Neural cell (in vitro differentiated cells): ENCODE measurements around the gene SLFN14. TPM values are rescaled to one million over a fixed set of nuclear protein-coding genes. Genes with fewer than 3 reads are reported as not detected.
A peak's percentile ranks its signal among the peaks of the same experiment; 100 is the strongest.

ENCODE experiments used
- H2AFZ ChIP-seq: fragments of 200-600, 300-800 bp; sonication (generic), shearing (Covaris generic); 2 replicates; pipeline ENCODE4 v1.6.0; 2014; ENCODE audit warnings: low read depth, mild to moderate bottlenecking, antibody characterized with exemption, low read length, moderate library complexity
- H3F3A ChIP-seq: fragments of 200-600 bp; shearing (Covaris generic); 2 replicates; pipeline ENCODE4 v1.6.1; 2016; ENCODE audit warnings: mild to moderate bottlenecking, moderate library complexity, mixed read lengths, antibody characterized with exemption, low read length; ENCODE audit not compliant: insufficient read depth, poor library complexity, severe bottlenecking
- H3K27ac ChIP-seq: fragments of 200-600, 300-800 bp; sonication (generic), shearing (Covaris generic); 2 replicates; pipeline ENCODE4 v1.5.1; 2014; ENCODE audit warnings: mild to moderate bottlenecking, low read length, moderate library complexity
- H3K27me3 ChIP-seq: fragments of 300-800, 200-600 bp; sonication (generic), shearing (Covaris generic); 2 replicates; pipeline ENCODE4 v1.6.0; 2014; ENCODE audit warnings: mild to moderate bottlenecking, low read depth, low read length, moderate library complexity; ENCODE audit not compliant: insufficient read depth
- H3K36me3 ChIP-seq: fragments of 300-800, 200-600 bp; sonication (generic), shearing (Covaris generic); 2 replicates; pipeline ENCODE4 v1.5.1; 2014; ENCODE audit warnings: mild to moderate bottlenecking, antibody characterized with exemption, low read length, moderate library complexity; ENCODE audit not compliant: insufficient read depth
- H3K4me2 ChIP-seq: fragments of 300-800, 200-600 bp; sonication (generic), shearing (Covaris generic); 2 replicates; pipeline ENCODE4 v1.6.0; 2014; ENCODE audit warnings: mild to moderate bottlenecking, low read length
- H3K4me3 ChIP-seq: fragments of 300-800, 200-600 bp; sonication (generic), shearing (Covaris generic); 2 replicates; pipeline ENCODE4 v1.5.1; 2014; ENCODE audit warnings: mild to moderate bottlenecking, low read length, moderate library complexity
- H3K79me2 ChIP-seq: fragments of 200-600 bp; shearing (Covaris generic); replicated peaks from 2 replicates; pipeline ENCODE4 v1.6.0; 2014; ENCODE audit warnings: mild to moderate bottlenecking, low read length, moderate library complexity; ENCODE audit not compliant: insufficient read depth
- H3K9ac ChIP-seq: fragments of 300-800, 200-600 bp; sonication (generic), shearing (Covaris generic); 2 replicates; pipeline ENCODE4 v1.6.1; 2016; ENCODE audit warnings: mild to moderate bottlenecking, low read length, mixed read lengths
- H3K9me2 ChIP-seq: fragments of 200-600 bp; shearing (Covaris generic); 2 replicates; pipeline ENCODE4 v1.6.1; 2016; ENCODE audit warnings: mild to moderate bottlenecking, low read length, mixed read lengths; ENCODE audit not compliant: insufficient read depth
- H3K9me3 ChIP-seq: fragments of 200-600, 300-800 bp; sonication (generic), shearing (Covaris generic); 2 replicates; pipeline ENCODE4 v1.6.1; 2016; ENCODE audit warnings: mild to moderate bottlenecking, mixed run types, low read length, moderate library complexity, mixed read lengths
- H4K20me1 ChIP-seq: fragments of 200-600 bp; shearing (Covaris generic); 2 replicates; pipeline ENCODE4 v1.6.1; 2016; ENCODE audit warnings: mild to moderate bottlenecking, mixed run types; ENCODE audit not compliant: insufficient read depth
- EP300 ChIP-seq: fragments of 450-650 bp; conservative IDR thresholded peaks from 2 replicates; pipeline ENCODE4 v1.6.1; 2014; ENCODE audit warnings: antibody characterized with exemption, mild to moderate bottlenecking, moderate library complexity; ENCODE audit not compliant: poor library complexity, severe bottlenecking
- EZH2 ChIP-seq: fragments of 200-600, 300-800 bp; shearing (Covaris generic), sonication (generic); IDR thresholded peaks from 2 replicates; pipeline ENCODE4 v1.6.1; 2014; ENCODE audit warnings: antibody characterized with exemption, low read length, borderline replicate concordance, mild to moderate bottlenecking; ENCODE audit not compliant: insufficient read depth, poor library complexity, severe bottlenecking
- MXI1 ChIP-seq: fragments of 450-650 bp; conservative IDR thresholded peaks from 2 replicates; pipeline ENCODE4 v1.6.1; 2014; ENCODE audit warnings: antibody characterized with exemption, mild to moderate bottlenecking; ENCODE audit not compliant: poor library complexity, severe bottlenecking
- POLR2AphosphoS5 ChIP-seq: IDR thresholded peaks from 2 replicates; pipeline ENCODE4 v1.6.1; 2012
- RAD21 ChIP-seq: fragments of 450-650 bp; conservative IDR thresholded peaks from 2 replicates; pipeline ENCODE4 v1.6.1; 2014; ENCODE audit warnings: antibody characterized with exemption, mild to moderate bottlenecking, moderate library complexity
- SMC3 ChIP-seq: fragments of 450-650 bp; conservative IDR thresholded peaks from 2 replicates; pipeline ENCODE4 v1.6.1; 2014; ENCODE audit warnings: antibody characterized with exemption, mild to moderate bottlenecking, moderate library complexity; ENCODE audit not compliant: poor library complexity
- TAF1 ChIP-seq: IDR thresholded peaks from 2 replicates; pipeline ENCODE4 v1.6.1; 2012; ENCODE audit warnings: low read depth
- polyA plus RNA-seq: library from polyadenylated mRNA; depleted of rRNA; stranded (reverse); fragments of >200 nt; gene quantifications from 2 replicates; pipeline ENCODE4 v1.2.3, GENCODE V29; 2014
- TF ChIP-seq, protein P1 (sequence below): IDR thresholded peaks from 2 replicates; pipeline ENCODE4 v1.6.1; 2012; ENCODE audit warnings: borderline replicate concordance
- TF ChIP-seq, protein P2 (sequence below): fragments of 450-650 bp; IDR thresholded peaks from 2 replicates; pipeline ENCODE4 v1.5.1; 2014; ENCODE audit warnings: antibody characterized with exemption, mild to moderate bottlenecking, moderate library complexity; ENCODE audit not compliant: poor library complexity, severe bottlenecking

Gene SLFN14
- polyA plus RNA-seq, 1 donor from 2014 or later = not detected

DNA sequence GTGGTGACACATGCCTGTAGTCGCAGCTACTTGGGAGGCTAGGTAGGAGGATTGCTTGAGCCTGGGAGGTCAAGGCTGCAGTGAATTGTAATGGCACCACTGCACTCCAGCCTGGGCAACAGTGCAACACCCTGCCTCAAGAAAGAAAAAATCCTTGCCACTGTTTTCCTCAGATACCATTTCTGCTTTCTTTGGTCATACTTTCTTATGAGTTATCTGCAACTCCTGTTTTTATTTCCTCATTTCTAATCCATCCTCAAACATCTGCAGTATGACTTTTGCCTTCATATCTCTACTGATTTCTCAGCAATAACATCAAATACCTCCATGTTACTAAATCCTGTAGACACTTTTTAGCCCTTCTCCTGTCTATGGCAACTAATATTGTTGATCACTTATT lies 23.4 kb upstream of the SLFN14 start:
- Histone ChIP-seq H3K79me2 (peaks cover 14% of the 10 kb centered on the region), H3K36me3 (no peaks in the 10 kb centered on the region), H3F3A (peaks cover 4% of the 10 kb centered on the region), H4K20me1 (no peaks in the 10 kb centered on the region), H3K4me2 (no peak overlapping the region), H3K9me2 (no peaks in the 10 kb centered on the region), H3K27ac (no peak overlapping the region), H3K9ac (no peak overlapping the region), H2AFZ (no peak overlapping the region), H3K9me3 (no peaks in the 10 kb centered on the region), H3K4me3 (no peak overlapping the region), H3K27me3 (no peaks in the 10 kb centered on the region)
- no peak for TF ChIP-seq RAD21
- no peak for TF ChIP-seq POLR2AphosphoS5
- TF ChIP-seq EP300 = no peak
- TF ChIP-seq, protein P1, sequence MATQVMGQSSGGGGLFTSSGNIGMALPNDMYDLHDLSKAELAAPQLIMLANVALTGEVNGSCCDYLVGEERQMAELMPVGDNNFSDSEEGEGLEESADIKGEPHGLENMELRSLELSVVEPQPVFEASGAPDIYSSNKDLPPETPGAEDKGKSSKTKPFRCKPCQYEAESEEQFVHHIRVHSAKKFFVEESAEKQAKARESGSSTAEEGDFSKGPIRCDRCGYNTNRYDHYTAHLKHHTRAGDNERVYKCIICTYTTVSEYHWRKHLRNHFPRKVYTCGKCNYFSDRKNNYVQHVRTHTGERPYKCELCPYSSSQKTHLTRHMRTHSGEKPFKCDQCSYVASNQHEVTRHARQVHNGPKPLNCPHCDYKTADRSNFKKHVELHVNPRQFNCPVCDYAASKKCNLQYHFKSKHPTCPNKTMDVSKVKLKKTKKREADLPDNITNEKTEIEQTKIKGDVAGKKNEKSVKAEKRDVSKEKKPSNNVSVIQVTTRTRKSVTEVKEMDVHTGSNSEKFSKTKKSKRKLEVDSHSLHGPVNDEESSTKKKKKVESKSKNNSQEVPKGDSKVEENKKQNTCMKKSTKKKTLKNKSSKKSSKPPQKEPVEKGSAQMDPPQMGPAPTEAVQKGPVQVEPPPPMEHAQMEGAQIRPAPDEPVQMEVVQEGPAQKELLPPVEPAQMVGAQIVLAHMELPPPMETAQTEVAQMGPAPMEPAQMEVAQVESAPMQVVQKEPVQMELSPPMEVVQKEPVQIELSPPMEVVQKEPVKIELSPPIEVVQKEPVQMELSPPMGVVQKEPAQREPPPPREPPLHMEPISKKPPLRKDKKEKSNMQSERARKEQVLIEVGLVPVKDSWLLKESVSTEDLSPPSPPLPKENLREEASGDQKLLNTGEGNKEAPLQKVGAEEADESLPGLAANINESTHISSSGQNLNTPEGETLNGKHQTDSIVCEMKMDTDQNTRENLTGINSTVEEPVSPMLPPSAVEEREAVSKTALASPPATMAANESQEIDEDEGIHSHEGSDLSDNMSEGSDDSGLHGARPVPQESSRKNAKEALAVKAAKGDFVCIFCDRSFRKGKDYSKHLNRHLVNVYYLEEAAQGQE = no peak
- TF ChIP-seq TAF1 = no peak
- TF ChIP-seq SMC3 = no peak
- TF ChIP-seq EZH2 = no peak
- TF ChIP-seq, protein P2, sequence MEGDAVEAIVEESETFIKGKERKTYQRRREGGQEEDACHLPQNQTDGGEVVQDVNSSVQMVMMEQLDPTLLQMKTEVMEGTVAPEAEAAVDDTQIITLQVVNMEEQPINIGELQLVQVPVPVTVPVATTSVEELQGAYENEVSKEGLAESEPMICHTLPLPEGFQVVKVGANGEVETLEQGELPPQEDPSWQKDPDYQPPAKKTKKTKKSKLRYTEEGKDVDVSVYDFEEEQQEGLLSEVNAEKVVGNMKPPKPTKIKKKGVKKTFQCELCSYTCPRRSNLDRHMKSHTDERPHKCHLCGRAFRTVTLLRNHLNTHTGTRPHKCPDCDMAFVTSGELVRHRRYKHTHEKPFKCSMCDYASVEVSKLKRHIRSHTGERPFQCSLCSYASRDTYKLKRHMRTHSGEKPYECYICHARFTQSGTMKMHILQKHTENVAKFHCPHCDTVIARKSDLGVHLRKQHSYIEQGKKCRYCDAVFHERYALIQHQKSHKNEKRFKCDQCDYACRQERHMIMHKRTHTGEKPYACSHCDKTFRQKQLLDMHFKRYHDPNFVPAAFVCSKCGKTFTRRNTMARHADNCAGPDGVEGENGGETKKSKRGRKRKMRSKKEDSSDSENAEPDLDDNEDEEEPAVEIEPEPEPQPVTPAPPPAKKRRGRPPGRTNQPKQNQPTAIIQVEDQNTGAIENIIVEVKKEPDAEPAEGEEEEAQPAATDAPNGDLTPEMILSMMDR = no peak
- TF ChIP-seq MXI1 = no peak

DNA sequence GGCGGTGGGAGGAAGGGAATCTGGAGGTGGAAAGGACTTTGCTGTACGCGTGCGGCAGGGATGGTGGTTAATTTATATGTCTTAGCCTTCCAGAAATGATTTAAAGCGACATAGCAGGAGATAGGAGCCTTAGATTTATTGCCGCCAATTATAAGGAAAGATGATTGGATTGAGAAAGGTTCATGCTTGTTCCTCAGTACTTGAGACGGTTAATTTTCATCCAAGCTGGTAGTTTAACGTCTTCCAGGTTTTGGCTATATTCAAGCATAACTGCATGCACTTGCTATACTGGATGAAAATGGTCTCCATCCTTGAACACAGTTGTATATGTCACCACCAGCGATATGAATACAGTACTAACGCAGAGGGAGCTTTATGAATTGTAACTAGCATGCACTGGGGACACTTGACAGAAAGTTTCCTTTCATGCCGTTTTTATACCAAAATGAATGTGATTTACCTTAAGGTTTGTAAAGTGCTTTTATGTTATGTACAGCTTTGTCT lies 18.4 kb upstream of the SLFN14 start:
- peak overlapping the region; percentile 98 for H3K27ac ChIP-seq
- H3K36me3 ChIP-seq = no peaks in the 10 kb centered on the region
- no peaks in the 10 kb centered on the region for H3K9me2 ChIP-seq
- H3K4me2 ChIP-seq = peak overlapping the region; percentile 90
- H2AFZ ChIP-seq = peak overlapping the region; percentile 98
- TF ChIP-seq EP300 (no peak), EZH2 (no peak), POLR2AphosphoS5 (no peak), SMC3 (no peak), TAF1 (no peak), RAD21 (no peak), MXI1 (no peak)
- TF ChIP-seq, protein P1 = no peak
- TF ChIP-seq, protein P2 = no peak
- H3F3A ChIP-seq = no peaks in the 10 kb centered on the region
- H3K9ac ChIP-seq = peak overlapping the region; percentile 96
- H3K27me3 ChIP-seq = no peaks in the 10 kb centered on the region
- peak overlapping the region; percentile 86 for H3K4me3 ChIP-seq
- no peaks in the 10 kb centered on the region for H3K79me2 ChIP-seq
- H4K20me1 ChIP-seq = no peaks in the 10 kb centered on the region
- no peaks in the 10 kb centered on the region for H3K9me3 ChIP-seq
